Measurements from ENCODE around the gene CSPG4.
A peak's percentile ranks its signal among the peaks of the same experiment; 100 is the strongest.
"Not testable (repeated sequence)": the region's sequence is repeated elsewhere in the genome, so short reads cannot be mapped to it uniquely, and the experiment has no call there.

Gene CSPG4, protein sequence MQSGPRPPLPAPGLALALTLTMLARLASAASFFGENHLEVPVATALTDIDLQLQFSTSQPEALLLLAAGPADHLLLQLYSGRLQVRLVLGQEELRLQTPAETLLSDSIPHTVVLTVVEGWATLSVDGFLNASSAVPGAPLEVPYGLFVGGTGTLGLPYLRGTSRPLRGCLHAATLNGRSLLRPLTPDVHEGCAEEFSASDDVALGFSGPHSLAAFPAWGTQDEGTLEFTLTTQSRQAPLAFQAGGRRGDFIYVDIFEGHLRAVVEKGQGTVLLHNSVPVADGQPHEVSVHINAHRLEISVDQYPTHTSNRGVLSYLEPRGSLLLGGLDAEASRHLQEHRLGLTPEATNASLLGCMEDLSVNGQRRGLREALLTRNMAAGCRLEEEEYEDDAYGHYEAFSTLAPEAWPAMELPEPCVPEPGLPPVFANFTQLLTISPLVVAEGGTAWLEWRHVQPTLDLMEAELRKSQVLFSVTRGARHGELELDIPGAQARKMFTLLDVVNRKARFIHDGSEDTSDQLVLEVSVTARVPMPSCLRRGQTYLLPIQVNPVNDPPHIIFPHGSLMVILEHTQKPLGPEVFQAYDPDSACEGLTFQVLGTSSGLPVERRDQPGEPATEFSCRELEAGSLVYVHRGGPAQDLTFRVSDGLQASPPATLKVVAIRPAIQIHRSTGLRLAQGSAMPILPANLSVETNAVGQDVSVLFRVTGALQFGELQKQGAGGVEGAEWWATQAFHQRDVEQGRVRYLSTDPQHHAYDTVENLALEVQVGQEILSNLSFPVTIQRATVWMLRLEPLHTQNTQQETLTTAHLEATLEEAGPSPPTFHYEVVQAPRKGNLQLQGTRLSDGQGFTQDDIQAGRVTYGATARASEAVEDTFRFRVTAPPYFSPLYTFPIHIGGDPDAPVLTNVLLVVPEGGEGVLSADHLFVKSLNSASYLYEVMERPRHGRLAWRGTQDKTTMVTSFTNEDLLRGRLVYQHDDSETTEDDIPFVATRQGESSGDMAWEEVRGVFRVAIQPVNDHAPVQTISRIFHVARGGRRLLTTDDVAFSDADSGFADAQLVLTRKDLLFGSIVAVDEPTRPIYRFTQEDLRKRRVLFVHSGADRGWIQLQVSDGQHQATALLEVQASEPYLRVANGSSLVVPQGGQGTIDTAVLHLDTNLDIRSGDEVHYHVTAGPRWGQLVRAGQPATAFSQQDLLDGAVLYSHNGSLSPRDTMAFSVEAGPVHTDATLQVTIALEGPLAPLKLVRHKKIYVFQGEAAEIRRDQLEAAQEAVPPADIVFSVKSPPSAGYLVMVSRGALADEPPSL (N-terminal part only)

DNA sequence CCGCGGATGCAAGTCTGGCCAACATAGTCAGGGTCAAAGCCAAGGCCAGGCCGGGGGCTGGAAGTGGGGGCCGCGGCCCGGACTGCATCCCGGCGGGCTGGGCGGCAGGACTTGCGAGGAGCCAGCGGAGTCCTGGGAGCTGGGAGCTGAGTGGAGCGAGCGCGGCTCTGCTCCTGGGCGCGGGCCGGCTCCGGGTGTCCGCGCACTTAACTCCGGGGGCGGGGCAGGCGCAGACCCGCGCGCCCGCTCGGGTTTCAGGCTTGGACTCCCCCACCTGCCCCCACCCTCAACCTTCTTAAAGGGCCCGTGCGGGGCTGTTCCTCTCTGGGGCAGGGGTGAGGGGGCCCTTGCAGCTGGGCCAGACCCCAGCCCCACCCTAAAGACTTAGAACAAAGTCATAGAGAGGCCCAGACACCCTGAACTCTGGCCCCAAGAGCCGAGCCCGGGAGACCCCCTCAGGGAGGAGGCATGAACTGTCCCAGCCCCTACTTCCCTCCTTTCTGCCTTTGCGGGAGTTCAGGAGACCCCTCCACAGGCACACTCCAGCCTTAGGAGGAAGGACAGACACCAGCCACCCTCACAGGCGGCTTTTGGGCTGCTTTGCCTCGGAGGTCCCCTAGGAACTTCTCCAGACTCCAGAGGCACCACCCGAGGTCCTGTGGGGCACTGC is at the start of gene CSPG4:
Gene CSPG4, minus strand, starts transcription at position 181 of the 670 bp plus-strand sequence. Its CDS starts 93 bp downstream, at position 88.
- peak; percentile 50 for DNase-seq (ENCODE audit: low read depth)

GRCh38 chr15:75762357-75762718 is 49.7 kb upstream of the CSPG4 start:
- DNase-seq (ENCODE audit: low read depth), result not testable (repeated sequence)

- DNase-seq (ENCODE audit: low read depth), result no peak
These were observed 49.1 kb upstream of the CSPG4 start for GRCh38 chr15:75761446-75762356.

- no peak for DNase-seq (ENCODE audit: low read depth)
These were observed 48.2 kb upstream of the CSPG4 start for GRCh38 chr15:75760704-75761435.

GRCh38 chr15:75760131-75760520 is 47.5 kb upstream of the CSPG4 start:
- not testable (repeated sequence) for DNase-seq (ENCODE audit: low read depth)

DNA sequence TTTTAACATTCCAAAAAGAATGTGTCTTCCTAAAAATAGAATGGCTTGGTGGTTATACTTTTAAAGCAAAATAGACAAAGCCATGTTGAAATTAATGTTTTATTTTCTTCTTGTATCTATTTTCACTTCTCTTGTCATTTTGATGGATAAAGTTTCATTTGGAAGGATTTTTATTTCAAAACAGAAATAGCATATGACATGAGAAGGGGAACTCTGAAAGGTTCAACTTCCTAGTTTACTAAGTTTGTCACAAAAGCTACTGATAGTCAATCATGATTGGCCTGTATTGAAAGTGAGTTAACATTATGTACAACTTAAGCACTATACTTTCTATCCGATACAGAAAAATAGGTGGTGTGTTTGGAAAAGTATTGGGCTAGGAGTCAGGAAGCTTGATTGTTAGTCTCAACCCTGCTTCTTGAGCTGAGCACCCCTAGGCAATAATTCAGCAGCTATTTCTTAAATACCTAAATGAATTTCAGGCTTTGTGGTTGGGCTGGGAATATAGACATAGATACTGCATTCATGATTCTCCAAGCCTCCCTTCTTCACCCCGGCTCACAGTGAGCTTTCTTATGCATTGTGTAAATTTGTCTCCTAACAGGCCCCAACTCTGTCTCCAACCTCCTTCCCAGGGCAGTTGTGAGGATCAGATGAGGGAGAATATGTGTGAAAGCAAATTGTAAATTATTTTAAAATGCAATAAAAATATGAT is 46.9 kb upstream of the CSPG4 start:
- no peak for DNase-seq (ENCODE audit: low read depth)

- DNase-seq (ENCODE audit: low read depth), result peak; percentile 87
These were observed 45.6 kb upstream of the CSPG4 start for GRCh38 chr15:75758071-75758872.

GRCh38 chr15:75754871-75755270 is 42.2 kb upstream of the CSPG4 start:
- DNase-seq (ENCODE audit: low read depth), result not testable (repeated sequence)

DNA sequence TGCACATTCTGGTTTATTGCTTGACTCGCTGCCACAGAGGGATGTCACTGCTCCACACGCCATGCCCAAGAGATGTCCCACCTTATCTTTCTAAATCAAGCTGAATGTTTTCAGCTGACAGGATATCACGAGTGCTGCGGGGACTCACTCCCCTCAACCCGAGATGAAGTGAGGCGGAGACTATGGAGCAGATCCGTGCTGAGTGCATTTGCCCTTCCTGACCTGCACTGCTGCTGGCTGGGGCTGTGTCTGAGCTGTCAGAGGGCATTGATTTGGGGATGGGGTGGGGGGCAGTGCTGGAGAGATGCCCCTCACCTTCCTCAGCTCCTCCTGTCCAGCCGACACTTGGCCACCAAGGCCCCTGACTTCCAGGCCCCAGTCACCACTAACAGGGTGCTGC is 40.5 kb upstream of the CSPG4 start:
- DNase-seq (ENCODE audit: low read depth), result no peak

DNA sequence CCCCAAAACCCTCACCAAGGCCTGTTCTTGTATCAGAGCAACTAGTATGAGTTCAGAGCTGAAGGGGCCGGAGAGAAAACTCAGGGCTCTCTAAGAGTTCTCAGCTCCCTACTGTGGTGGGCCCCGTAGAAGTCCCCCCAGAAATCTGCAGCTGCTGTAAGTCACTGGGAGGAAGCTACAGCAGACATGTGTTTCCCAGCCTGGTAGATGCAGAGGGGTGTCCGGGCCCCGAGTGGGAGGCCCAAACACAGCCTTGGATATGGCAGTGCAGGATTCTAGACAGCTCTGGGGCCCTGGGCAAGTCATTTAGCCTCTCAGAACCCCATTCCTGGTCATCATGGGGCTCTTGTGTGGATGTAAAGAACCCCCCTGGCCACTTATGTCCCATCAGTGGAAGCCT is 39.2 kb upstream of the CSPG4 start:
- no peak for DNase-seq (ENCODE audit: low read depth)

GRCh38 chr15:75751116-75751875 is 38.6 kb upstream of the CSPG4 start:
- no peak for DNase-seq (ENCODE audit: low read depth)

DNA sequence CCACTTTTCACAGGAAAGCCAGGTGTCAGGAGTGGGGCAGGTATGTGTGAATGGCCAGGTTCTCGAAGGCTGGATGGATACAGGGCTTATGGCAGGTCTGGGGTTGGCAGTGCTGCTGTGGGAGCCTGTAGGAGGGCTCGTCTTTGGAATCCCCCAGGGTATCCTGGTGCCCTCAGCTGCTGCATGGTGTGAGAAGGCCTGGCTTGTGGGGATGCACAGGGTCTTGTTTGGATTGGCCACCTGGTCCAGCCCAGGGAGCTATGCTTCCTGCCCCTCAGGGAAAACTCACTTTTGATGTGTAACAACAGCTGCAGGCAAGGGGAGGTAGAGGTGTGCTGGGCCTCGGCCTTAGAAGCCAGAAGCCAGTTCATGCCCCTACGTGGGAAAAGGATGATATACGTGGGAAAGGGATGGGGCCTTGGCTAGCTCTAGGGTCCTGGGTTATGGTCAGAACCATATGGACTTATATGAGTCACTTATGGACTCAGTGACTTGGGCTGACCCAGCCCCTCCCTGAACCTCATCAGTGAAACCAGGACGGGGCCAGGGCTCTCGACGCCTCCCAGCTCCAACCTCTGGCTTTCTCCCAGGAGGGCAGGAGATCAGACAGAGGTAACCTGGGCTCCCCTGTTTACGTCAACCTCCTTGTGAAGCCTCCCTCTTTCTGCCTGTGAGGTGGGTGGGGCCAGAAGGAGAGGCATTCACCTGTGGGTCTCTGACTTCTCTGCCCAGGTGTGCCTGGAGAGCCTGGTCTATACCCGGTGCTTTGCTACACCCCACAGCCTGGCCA is 37.8 kb upstream of the CSPG4 start:
- DNase-seq (ENCODE audit: low read depth), result no peak

DNA sequence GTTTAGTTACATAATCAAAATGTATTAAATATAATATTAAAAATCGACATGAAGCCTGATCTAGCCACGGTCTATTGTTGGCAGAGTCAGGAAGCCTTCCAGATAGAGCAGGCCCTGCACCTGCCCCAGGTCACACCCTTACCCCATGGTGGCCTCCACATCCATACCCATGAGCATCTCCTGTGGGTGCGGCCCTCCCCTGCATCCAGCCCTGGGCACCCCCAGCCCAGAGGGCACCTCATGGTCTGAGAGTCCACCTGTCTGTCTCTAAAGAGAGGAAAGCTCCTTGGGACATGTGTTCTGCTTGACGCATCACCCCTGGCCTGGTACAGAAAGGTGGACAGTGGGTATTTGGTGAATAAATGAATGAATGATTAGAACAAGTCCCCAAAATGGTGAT is 37.2 kb upstream of the CSPG4 start:
- no peak for DNase-seq (ENCODE audit: low read depth)

GRCh38 chr15:75748882-75749281 is 36.2 kb upstream of the CSPG4 start:
- not testable (repeated sequence) for DNase-seq (ENCODE audit: low read depth)

GRCh38 chr15:75747121-75747520 is 34.5 kb upstream of the CSPG4 start:
- not testable (repeated sequence) for DNase-seq (ENCODE audit: low read depth)

GRCh38 chr15:75745305-75745704 is 32.7 kb upstream of the CSPG4 start:
- DNase-seq (ENCODE audit: low read depth), result no peak

DNA sequence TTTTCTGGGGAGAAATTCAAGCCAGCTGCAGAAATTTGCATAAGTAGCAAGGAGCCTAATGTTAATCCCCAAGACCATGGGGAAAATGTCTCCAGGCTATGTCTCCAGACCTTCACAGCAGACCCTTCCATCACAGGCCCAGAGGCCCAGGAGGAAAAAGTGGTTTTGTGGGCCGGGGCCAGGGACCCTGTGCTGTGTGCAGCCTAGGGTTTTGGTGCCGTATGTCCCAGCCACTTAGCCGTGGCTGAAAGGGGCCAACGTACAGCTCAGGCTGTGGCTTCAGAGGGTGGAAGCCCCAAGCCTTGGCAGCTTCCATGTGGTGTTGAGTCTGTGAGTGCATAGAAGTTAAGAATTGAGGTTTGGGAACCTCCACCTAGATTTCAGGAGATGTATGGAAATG is 29.7 kb upstream of the CSPG4 start:
- not testable (repeated sequence) for DNase-seq (ENCODE audit: low read depth)
